Ammon's horn (tissue), 1 donor: Measurements from ENCODE around the gene KANK2.

Experiments
- DNase-seq: peaks from one replicate; pipeline ENCODE4 v3.0.0-alpha.2; 2016; ENCODE audit warnings: low spot score

The KANK2 gene

DNA sequence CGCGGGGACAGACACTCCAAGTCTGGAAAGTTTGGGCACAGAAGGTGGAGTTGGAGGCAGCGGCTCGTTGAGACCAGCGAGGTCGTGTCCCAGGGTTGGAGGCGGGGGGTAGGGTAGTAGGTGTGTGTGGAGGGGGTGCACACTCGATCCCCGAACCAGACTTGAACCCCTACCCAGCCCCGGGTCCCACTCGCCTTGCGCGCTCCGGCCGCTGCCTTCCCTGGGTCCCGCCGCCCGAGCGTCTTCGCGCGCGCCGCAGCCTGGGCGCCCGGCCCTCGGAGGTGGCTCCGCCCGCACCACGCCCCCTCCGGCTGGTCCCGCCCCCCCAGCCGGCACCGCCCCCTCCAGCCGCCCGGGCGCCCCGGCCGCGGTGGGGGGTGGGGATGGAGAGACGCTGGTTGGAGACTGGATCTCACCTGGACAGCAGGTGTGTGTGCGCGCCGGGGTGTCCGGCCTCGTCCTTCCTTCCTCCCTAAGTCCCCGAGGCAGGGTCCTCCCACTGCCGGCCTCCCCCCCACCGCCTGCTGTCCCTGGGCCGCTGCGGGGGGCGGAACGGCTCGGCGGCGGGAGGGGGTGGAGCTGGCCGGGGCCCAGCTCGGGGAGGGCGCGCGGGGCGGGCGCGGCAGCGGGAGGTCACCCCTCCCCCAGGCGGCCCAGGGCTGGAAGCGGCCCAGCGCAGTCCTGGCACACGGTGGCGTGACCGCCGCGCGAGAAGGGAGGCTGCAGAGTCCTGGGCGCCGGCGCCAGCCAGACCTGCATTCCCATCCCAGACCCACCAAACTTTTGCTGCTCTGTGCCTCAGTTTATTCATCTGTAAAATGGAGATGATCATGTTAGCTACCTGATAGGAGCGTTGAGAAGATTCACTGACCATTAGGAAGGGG lies at the start of gene KANK2:
Gene KANK2 (minus strand): TSS at position 255 of the 884 bp plus-strand sequence. CDS start 3,034 bp downstream, outside the sequence.
- peak; percentile 81 for DNase-seq

- DNase-seq, result no peak
Measured at GRCh38 chr19:11246941-11247340, 49.6 kb upstream of the KANK2 start.

GRCh38 chr19:11244846-11245589 lies 47.7 kb upstream of the KANK2 start:
- DNase-seq, result no peak

DNA sequence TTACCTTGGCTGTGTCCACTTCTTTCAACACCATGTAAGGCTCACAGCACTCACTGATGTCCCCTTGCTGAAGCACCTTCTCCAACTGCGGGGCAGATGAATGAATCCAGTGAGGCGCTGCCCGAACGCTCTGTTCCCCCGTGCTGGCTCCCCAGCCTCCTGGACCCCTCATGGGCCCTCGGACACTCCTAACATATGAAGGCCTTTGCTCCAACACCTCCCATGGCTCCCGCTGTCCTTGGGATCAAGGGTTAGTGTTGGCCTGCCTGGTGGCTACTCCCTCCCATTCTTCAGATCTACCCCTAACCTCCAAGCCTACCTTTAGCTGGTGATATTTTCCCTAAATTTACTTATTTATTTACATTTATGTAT lies 46.4 kb upstream of the KANK2 start:
- DNase-seq, result no peak

GRCh38 chr19:11242864-11243797 lies 45.8 kb upstream of the KANK2 start:
- peak; percentile 94 for DNase-seq

- DNase-seq, result no peak
Measured at GRCh38 chr19:11242025-11242424, 44.7 kb upstream of the KANK2 start.

DNA sequence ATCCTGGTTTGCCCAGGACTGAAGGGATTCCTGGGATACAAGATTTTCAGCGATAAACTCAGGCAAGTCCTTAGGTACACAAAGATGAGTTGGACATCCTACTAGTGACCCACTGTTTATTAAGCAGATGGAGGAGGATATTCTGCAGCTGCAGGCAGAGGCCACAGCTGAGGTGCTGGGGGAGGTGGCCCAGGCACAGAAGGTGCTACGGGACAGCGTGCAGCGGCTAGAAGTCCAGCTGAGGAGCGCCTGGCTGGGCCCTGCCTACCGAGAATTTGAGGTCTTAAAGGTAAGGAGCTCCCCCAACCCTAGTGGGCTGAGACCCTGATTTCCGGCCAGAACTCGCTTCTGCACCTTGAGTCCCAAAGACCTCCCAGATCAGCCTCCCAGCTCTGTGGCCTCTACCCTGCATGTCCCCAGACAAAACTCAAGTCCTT lies 42.7 kb upstream of the KANK2 start:
- no peak for DNase-seq

DNA sequence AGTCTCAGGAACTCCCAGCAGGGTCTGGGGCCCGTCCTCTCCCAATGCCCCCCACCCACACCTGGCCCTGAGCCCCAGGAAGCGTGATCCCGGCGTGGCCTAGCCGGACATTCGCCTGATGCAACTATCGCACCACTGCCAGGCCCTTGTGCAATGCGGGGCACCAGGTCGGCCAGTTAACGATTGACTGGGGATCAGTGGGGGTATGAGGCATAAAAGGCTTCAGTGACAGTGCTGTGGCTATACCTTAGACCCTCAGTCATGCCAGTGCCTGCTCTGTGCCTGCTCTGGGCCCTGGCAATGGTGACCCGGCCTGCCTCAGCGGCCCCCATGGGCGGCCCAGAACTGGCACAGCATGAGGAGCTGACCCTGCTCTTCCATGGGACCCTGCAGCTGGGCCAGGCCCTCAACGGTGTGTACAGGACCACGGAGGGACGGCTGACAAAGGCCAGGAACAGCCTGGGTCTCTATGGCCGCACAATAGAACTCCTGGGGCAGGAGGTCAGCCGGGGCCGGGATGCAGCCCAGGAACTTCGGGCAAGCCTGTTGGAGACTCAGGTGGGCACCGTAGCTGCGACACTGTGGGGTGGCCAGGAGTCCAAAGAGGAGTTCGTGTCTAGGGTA lies 42.1 kb upstream of the KANK2 start, which contains the start of gene ANGPTL8:
Gene ANGPTL8 (plus strand): TSS at position 243 of the 624 bp plus-strand sequence. CDS start 19 bp downstream, at position 262.
- DNase-seq, result no peak

DNA sequence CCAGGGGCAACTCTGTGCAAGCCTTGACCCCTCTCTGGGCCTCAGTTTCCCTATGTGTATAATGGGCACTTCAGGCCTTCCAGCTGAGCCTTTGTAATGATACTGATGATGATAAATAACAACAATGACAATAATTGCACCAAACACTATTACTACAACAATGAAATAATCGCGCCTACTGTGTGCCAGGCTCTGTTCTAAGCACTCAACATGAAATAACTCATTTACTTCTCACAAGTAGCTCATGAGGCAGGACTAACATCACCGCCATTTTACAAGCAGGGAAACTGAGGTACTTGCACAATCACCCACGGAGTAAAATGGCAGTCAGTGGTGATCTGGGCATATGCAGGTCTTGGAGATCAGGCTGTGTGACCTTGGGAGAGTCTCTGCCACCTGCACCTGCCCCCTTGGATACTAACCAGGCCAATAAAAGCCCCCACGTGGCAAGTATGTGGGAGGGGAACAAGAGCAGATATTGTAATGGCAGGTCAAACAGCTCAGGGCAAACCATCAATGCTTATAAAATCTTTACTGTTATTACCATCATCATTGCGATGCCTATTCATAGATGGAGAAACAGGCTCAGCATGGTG lies 41.5 kb upstream of the KANK2 start:
- DNase-seq, result no peak

- DNase-seq, result no peak
Measured at GRCh38 chr19:11238041-11238440, 40.7 kb upstream of the KANK2 start.

DNA sequence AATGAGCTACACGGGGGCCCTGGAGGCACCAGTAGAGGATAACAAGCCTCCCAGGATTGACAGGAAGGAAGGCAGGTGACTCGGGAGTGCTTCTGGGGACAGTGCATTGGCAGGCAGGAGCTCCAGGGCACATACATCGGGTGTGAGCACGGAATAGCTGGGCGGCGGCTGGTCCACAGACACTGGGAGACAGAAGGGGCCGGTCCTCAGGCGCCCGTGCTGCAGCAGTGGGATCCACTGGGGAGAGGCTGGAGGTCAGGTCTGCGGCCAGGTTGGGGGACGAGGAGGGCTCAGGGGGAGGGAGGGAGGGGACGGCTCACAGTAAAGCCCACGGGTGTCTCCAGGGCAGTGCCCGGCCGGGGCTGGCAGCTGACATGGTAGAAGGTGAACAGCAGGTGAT lies 40.0 kb upstream of the KANK2 start:
- no peak for DNase-seq

GRCh38 chr19:11236324-11237301 lies 39.3 kb upstream of the KANK2 start:
- no peak for DNase-seq

DNA sequence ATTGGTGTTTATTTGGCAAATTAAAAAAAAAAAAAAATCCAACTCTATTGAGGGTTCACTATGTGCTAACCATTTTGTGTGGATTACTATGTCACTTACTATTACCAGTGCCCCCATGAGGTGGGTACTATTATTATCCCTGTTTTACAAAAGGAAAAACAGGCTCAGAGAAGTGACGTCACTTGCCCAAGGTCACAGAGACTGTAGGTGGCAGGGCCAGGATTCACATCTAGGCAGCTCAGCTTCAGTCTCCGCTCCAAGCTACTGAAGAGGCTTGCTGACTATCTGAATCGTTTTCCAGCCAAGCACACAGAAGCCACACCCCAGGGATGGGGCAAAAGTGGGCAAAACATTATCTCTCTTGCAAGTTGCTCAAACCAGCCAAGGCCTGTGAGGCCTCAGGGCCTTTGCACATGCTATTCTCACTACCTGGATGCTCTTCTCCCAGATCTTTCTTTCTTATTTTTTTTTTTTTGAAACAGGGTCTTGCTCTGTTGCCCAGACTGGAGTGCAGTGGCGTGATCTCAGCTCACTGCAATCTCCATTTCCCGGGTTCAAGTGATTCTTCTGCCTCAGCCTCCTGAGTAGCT lies 37.2 kb upstream of the KANK2 start:
- no peak for DNase-seq

GRCh38 chr19:11233073-11233472 lies 35.7 kb upstream of the KANK2 start:
- DNase-seq, result no peak

- no peak for DNase-seq
Measured at GRCh38 chr19:11232555-11232954, 35.2 kb upstream of the KANK2 start.

DNA sequence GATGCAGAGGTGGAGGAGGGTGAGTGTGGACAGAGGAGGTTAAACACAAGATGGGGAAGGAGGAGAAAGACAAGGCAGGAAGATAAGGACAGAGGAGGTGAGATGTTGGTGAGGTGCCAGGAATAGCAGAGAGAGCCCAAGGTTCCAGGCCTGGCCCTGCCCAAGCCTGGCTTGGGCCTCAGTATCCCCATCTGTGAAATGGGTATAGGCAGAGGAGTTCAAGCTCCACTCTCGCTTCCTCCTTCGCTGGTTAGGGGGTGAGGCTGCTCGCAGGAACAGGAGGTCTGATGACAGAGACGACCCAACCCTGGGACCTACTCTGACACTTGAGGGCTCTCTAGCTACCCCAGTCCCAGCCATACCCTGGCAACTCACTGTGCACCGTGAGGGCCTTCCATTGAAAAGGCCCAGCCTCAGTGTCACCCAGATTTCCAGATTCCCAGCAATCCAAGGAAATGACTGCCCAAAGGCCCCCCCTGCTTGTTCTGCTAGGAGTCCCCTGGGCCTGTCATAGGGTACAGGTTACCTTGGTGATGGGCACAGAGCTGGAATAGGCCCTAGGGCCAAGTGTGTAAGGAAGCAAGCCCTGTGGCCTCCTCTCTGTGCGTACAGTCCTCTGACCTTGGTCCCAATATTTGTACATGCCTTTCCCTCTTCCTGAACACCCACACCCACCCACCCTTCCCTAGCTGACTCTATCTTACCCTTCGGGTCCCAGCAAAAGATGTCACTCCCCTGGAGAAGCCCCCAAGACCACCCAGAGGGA lies 33.5 kb upstream of the KANK2 start:
- DNase-seq, result no peak

- no peak for DNase-seq
Measured at GRCh38 chr19:11227195-11227886, 30.0 kb upstream of the KANK2 start.

DNA sequence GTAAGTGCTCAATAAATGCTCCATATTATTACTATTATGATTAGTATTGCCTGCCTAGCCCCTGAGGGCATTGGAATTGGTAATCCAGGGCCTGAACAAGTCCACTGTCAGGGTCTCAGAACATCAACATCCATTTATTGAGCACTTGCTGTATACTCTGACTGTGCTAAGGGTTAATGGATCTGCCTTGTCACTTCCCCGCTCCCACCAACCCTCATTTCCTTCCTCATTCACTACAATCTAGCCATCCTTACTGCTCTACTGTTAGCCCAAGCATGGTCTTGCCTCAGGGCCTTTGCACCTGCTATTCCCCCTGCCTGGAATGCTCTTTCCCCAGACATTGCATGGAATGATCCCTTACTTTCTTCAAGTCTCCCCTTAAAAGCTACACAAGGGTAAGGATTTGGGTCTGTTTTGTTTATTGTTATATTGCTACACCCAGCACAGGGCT lies 29.4 kb upstream of the KANK2 start:
- DNase-seq, result no peak
